ENCODE data around the gene TNS2. TPM values are rescaled to one million over a fixed set of nuclear protein-coding genes. Genes with fewer than 3 reads are reported as not detected.

Gene TNS2
- total and polyA plus RNA-seq, 10 of the 15 experiments (the other 5 are each of a cell fraction or from before 2014, with no cell fraction given) = 0.03 to 0.72 (median 0.16) TPM; not detected in 4

DNA sequence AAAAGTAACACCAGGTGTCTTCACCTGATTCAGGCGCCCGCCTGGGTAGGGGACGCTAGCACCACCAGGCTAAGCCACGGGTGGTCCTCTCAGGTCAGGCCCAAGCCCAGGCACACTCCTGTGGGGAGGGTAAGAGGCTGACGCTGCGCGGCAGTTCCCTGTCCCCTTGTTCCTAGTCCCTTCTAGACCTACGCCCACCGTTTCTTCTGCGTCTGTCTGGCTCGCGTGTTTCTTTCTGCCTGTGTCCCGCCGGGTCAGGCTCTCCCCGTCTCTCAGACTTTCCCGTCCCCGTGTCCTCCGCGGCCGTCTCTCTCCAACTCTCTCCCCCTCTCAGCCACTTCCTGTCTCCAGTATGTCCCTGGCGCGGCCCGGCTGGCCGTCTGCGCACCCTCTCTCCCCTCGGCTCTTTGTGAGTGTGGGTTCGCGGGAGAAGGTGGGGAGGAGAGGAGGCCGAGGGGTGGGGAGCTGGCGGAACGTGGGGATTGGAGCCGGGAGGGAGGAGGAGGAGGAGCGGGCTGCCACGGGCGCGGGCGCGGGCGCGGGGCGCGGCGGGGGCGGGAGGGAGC, 3.1 kb upstream of the TNS2 start (continued):
- no peak for TF ChIP-seq FOXK2 (IDR thresholded peaks at IDR 0.05)
- peak in 1 of 2 experiments; percentile 3; a peak in 1 of 4 replicates for TF ChIP-seq BHLHE40 (IDR thresholded peaks at IDR 0.05; ENCODE audit: borderline replicate concordance in 1 of 2, low read depth in 2 of 2, low read length in 1 of 2)
- TF ChIP-seq WRNIP1 (IDR thresholded peaks at IDR 0.05; ENCODE audit: borderline replicate concordance, low read depth, low read length) = no peak; the same call in 1 of the 2 replicates
- peak; percentile 20 to 56; a peak in 3 of 4 replicates for TF ChIP-seq IKZF2 (IDR thresholded peaks at IDR 0.05)
- no peak for TF ChIP-seq NFYA (IDR thresholded peaks at IDR 0.05; ENCODE audit: borderline replicate concordance, low read depth, low read length)
- TF ChIP-seq NFIC (IDR thresholded peaks at IDR 0.05; ENCODE audit: low read depth, low read length) = no peak
- TF ChIP-seq SPI1 (IDR thresholded peaks at IDR 0.05; ENCODE audit: borderline replicate concordance, insufficient read depth, low read depth, low read length) = peak; percentile 18; the same call in 1 of the 2 replicates
- TF ChIP-seq, protein P1, sequence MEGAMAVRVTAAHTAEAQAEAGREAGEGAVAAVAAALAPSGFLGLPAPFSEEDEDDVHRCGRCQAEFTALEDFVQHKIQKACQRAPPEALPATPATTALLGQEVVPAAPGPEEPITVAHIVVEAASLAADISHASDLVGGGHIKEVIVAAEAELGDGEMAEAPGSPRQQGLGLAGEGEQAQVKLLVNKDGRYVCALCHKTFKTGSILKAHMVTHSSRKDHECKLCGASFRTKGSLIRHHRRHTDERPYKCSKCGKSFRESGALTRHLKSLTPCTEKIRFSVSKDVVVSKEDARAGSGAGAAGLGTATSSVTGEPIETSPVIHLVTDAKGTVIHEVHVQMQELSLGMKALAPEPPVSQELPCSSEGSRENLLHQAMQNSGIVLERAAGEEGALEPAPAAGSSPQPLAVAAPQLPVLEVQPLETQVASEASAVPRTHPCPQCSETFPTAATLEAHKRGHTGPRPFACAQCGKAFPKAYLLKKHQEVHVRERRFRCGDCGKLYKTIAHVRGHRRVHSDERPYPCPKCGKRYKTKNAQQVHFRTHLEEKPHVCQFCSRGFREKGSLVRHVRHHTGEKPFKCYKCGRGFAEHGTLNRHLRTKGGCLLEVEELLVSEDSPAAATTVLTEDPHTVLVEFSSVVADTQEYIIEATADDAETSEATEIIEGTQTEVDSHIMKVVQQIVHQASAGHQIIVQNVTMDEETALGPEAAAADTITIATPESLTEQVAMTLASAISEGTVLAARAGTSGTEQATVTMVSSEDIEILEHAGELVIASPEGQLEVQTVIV (IDR thresholded peaks at IDR 0.05; ENCODE audit: borderline replicate concordance, partially characterized antibody) = peak; percentile 15

All from GM12878 (cell line).